SK-N-DZ (cell line): ENCODE data around the gene ABCA7.
A peak's percentile ranks its signal among the peaks of the same experiment; 100 is the strongest.

Experiments used
- DNase-seq: peaks from one replicate; pipeline ENCODE4 v3.0.0-alpha.2; 2015; ENCODE audit warnings: low spot score

ABCA7 gene

DNA sequence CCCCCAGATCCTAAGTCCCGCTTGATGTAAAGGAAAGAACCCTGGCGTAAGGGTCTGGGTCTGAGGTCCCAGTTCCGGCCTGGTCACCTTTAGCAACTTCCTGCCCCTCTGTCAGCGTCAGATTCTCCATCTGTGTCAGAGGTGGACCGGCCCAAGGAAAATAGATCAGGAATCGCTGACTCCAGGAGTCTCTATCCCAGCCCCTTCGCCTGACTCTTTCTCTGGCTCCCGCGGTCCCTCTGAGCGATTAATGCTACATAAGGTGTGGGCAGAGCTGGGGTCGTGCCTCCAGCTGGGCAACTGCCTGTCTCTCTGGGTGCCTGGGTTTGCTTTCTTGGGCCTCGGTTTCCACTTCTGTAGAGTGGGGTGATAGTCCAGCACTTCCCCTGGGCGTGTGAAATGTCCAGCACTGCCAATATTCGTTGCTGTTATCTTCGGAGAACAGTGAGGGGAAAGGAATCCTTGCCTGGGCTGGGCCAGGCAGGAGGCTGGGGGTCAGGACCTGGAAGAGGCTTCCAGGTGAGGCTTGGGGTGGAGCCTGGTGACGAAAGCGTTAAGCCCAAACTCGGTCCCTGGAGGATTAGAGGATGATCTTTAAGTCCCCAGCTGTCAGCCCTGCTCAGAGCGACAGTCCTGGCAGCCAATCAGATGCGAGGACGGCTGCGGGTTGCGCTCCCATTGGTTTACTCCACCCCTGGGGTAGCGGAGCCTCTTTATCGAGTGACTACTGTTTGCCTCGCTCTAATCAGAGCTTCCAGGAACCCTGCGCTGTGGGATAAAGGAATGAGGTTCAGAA lies 767 bp downstream of the ABCA7 start:
- peak; percentile 96 for DNase-seq

DNA sequence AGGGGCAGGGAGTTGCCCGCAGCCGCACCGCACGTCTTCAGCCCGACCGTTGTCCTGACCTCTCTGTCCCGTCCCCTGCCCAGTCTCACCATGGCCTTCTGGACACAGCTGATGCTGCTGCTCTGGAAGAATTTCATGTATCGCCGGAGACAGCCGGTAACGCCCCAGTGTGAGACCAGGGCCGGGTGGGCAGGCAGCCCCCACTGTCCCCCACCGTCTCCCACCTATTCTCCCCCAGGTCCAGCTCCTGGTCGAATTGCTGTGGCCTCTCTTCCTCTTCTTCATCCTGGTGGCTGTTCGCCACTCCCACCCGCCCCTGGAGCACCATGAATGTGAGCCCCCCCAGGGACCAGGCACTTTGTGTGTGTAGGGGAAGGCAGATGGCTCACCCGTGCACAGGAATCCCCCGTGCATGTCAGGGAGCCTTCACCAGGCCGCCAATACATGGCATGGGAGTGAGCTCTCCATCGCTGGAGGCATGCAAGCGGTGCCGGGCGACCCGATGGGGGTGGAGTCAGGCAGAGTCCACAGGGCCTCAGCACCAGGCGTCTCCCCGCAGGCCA lies 1.4 kb downstream of the ABCA7 start:
- no peak for DNase-seq

DNA sequence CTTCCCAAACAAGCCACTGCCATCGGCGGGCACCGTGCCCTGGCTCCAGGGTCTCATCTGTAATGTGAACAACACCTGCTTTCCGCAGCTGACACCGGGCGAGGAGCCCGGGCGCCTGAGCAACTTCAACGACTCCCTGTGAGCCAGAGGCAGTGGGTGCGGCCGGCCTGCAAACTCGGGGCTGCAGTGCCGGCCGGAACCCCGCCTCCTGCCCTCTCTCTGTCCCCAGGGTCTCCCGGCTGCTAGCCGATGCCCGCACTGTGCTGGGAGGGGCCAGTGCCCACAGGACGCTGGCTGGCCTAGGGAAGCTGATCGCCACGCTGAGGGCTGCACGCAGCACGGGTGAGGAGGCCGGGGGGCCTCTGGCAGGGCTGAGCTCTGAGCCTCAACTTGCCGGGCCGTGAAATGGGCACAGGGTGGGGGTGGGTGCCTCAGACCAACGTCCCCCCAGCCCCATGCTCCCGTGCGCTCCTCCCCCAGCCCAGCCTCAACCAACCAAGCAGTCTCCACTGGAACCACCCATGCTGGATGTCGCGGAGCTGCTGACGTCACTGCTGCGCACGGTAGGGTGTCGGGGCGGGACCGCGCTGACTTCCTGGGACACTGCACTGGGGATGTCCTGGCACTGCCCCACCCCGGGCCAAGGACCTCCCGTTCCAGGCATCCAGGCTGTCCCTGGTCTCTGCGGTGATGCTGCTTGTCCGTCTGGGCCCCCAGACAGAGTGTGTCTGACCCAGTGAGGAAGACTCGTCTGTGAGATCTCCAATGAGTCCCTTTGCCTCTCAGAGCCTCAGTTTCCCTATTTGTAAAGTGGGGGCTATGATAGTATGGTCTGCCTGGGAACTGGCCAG lies 2.2 kb downstream of the ABCA7 start:
- peak; percentile 77 for DNase-seq

DNA sequence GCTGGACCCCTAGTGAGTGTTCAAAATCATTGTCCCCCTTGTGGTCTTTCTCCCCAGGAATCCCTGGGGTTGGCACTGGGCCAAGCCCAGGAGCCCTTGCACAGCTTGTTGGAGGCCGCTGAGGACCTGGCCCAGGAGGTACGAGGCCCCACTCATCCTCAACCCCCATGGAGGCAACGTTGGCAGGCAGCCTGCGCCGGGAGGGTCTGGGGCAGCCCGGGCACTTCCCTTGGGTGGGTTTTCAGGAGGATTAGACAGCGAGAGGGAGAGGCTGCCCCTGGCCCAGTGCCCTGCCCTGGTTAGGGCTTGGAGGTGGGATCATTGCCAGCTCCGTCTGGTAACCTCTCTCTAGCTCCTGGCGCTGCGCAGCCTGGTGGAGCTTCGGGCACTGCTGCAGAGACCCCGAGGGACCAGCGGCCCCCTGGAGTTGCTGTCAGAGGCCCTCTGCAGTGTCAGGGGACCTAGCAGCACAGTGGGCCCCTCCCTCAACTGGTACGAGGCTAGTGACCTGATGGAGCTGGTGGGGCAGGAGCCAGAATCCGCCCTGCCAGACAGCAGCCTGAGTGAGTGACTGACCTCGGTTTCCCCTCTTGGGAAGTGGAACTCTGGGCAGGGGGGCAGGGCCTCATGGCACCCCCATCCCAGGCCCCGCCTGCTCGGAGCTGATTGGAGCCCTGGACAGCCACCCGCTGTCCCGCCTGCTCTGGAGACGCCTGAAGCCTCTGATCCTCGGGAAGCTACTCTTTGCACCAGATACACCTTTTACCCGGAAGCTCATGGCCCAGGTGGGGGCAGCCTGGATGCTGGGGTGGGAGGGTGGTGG lies 3.0 kb downstream of the ABCA7 start:
- DNase-seq, result peak; percentile 59

DNA sequence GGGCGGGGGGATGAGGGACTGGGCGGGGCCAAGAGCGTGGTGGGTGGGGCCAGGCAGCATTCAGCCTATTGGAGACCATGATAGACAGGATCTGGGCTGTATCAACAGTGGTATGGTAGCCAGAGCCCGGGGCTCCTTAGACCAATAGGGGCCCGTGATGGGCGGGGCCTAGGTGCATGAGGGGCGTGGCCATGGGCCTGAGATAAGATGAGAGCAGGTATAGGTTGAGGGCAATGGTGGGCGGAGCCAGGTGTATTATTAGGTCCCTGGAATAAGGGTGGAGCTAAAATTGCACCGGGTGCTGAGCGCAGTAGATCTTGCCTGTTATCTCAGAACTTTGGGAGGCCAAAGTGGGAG lies 5.3 kb downstream of the ABCA7 start:
- DNase-seq, result peak; percentile 61

DNA sequence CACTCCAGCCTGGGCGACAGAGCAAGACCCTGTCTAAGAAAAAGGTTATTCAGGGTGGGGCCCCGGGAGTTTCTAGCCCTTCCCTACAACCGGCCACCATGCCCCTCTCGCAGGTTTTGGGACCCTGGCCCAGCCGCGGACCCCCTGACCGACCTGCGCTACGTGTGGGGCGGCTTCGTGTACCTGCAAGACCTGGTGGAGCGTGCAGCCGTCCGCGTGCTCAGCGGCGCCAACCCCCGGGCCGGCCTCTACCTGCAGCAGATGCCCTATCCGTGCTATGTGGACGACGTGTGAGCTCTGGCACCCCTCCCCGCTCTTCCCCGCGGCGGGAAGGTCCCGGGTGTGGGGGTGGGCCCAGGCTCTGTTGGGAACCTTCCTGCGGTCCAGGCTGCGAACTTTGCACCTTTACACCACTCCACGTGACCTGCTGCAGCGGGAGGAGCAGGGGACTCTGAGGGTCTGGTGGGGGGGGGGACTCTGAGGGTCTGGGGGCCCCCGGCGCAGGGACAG lies 6.3 kb downstream of the ABCA7 start:
- DNase-seq, result no peak

DNA sequence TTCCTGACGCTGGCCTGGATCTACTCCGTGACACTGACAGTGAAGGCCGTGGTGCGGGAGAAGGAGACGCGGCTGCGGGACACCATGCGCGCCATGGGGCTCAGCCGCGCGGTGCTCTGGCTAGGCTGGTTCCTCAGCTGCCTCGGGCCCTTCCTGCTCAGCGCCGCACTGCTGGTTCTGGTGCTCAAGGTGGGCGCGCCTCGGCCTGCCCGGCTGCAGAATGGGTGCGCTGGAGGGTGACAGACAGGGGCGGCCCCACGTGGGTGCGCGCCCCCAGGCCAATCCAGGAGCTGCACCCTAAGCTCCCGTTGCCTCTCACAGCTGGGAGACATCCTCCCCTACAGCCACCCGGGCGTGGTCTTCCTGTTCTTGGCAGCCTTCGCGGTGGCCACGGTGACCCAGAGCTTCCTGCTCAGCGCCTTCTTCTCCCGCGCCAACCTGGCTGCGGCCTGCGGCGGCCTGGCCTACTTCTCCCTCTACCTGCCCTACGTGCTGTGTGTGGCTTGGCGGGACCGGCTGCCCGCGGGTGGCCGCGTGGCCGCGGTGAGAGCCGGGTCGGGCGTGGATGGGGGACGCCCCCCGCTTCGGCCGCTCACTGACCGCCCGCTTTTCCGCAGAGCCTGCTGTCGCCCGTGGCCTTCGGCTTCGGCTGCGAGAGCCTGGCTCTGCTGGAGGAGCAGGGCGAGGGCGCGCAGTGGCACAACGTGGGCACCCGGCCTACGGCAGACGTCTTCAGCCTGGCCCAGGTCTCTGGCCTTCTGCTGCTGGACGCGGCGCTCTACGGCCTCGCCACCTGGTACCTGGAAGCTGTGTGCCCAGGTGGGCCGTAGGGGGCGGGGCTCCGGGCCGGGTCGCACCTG lies 7.2 kb downstream of the ABCA7 start:
- DNase-seq, result no peak

DNA sequence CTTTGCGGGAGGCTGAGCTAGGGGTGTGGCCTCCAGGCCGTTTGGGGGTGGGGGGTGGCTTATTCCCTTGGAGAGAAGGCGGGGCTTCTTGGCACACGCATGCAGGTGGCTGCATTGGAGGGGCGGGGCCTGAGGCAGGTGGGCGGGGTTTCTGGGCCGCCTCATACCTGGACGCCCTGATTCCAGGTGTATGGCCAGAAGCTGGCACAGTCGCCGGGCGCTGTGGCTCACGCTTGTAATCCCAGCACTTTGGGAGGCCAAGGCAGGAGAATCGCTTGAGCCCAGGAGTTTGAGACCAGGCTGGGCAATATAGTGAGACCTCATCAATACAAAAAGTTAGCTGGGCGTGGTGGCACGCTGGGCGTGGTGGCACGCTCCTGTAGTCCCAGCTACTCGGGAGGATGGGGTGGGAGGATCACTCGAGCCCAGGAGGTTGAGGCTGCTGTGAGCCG lies 7.8 kb downstream of the ABCA7 start:
- no peak for DNase-seq

DNA sequence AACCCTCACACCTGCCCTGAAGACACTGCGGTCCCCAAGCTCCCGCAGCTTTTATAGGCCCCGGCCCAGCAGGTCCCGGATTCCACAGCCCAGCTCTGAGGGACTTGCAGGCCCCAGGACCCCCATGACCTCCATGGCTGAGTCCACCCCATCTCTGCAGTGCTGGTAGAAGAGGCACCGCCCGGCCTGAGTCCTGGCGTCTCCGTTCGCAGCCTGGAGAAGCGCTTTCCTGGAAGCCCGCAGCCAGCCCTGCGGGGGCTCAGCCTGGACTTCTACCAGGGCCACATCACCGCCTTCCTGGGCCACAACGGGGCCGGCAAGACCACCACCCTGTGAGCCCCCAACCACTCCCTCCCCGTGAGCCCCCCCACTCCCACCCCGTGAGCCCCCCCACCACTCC lies 9.2 kb downstream of the ABCA7 start:
- DNase-seq, result no peak

DNA sequence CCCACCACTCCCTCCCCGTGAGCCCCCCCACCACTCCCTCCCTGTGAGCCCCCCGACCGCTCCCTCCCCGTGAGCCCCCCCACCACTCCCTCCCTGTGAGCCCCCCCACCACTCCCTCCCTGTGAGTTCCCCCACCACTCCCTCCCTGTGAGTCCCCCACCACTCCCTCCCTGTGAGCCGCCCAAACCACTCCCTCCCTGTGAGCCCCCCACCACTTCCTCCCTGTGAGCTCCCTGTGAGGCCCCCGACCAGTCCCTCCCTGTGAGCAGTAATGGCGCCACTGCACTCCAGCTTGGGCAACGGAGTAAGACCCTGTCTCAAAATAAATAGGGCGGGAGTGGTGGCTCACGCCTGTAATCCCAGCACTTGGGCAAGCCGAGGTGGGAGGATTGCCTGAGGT lies 9.9 kb downstream of the ABCA7 start:
- DNase-seq, result peak; percentile 54

DNA sequence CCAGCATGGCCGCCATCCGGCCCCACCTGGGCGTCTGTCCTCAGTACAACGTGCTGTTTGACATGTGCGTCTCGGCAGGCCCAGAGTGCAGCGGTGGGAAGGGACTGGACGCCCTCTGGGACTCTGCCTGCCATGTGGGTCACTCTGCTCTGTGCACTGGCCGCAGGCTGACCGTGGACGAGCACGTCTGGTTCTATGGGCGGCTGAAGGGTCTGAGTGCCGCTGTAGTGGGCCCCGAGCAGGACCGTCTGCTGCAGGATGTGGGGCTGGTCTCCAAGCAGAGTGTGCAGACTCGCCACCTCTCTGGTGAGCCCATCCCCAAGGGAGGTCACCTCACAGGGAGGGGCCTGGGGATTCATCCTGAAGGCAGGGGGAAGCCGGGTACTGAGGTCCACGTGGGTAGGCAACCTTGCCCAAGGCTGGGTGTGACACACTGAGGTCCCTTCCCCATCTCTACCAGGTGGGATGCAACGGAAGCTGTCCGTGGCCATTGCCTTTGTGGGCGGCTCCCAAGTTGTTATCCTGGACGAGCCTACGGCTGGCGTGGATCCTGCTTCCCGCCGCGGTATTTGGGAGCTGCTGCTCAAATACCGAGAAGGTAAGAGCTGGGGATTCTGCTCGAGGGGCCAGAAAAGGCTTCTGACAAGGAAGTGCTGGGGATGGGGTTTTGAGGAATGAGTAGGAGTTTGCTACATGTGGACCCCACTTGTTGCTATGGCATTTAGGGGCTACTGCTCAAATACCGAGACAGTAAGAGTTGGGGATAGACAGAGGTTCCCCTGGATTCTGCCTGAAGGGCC lies 11.3 kb downstream of the ABCA7 start:
- no peak for DNase-seq

DNA sequence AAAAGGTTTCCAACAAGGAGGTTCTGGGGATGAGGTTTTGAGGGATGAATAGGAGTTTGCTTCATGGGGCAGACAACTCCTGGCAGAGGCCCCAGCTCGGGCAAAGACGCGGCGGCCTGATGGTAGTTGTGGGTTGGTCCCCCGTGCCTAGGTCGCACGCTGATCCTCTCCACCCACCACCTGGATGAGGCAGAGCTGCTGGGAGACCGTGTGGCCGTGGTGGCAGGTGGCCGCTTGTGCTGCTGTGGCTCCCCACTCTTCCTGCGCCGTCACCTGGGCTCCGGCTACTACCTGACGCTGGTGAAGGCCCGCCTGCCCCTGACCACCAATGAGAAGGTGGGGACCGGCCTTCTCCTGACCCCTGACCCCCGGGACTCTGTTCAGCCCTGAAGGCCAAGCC lies 11.9 kb downstream of the ABCA7 start:
- DNase-seq, result no peak

DNA sequence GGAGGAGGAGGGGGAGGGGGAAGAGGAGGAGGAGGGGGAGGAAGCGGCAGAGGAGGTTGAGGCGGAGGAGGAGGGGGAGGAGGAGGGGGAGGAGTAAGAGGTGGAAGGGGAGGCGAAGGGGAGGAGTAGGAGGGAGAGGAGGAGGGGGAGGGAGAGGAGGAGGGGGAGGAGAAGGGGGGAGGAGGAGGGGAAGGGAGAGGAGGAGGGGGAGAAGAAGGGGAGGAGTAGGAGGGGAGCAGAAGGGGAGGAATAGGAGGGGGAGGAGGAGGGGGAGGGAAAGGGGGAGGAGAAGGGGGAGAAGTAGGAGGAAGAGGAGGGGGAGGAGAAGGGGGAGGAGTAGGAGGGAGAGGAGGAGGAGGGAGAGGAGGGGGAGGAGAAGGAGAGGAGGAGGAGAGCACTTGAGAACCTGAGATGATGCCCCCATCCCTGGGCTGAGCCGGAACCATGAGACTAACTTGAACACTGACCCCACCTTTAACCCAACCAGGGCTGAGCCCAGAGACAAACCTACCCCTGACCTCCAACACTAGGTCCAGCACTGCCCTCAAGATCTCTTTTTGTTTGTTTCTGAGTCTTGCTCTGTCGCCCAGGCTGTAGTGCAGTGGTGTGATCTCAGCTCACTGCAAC lies 12.6 kb downstream of the ABCA7 start:
- DNase-seq, result no peak

DNA sequence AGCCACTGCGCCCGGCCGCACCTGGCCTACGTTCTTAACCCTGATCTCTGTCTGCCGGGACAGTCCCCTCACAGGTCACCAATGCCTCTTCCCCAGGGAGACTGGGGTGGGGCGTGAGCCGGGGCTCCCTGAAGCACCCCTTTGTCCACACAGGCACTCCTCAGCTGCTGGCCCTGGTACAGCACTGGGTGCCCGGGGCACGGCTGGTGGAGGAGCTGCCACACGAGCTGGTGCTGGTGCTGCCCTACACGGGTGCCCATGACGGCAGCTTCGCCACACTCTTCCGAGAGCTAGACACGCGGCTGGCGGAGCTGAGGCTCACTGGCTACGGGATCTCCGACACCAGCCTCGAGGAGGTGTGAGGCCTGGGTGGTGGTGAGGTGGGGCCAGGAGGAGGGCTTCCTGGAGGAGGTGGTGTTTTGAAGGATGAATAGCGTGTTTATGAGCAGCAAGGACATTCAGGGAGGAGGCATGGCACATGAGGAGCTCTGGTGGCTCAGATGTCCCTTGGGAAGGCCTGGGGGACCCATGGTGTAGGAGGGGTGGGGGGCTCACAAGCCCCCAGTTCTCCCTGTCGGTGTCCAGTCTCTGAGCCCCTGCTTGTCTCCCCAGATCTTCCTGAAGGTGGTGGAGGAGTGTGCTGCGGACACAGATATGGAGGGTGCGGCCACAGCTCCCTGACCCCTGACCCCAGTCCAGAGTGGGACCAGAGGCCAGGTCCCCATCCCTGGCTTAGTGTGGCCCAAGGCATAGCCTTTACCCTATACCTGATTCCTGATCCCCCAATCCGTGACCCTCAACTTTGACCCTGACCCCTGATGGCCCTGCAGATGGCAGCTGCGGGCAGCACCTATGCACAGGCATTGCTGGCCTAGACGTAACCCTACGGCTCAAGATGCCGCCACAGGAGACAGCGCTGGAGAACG lies 13.5 kb downstream of the ABCA7 start:
- DNase-seq, result no peak

DNA sequence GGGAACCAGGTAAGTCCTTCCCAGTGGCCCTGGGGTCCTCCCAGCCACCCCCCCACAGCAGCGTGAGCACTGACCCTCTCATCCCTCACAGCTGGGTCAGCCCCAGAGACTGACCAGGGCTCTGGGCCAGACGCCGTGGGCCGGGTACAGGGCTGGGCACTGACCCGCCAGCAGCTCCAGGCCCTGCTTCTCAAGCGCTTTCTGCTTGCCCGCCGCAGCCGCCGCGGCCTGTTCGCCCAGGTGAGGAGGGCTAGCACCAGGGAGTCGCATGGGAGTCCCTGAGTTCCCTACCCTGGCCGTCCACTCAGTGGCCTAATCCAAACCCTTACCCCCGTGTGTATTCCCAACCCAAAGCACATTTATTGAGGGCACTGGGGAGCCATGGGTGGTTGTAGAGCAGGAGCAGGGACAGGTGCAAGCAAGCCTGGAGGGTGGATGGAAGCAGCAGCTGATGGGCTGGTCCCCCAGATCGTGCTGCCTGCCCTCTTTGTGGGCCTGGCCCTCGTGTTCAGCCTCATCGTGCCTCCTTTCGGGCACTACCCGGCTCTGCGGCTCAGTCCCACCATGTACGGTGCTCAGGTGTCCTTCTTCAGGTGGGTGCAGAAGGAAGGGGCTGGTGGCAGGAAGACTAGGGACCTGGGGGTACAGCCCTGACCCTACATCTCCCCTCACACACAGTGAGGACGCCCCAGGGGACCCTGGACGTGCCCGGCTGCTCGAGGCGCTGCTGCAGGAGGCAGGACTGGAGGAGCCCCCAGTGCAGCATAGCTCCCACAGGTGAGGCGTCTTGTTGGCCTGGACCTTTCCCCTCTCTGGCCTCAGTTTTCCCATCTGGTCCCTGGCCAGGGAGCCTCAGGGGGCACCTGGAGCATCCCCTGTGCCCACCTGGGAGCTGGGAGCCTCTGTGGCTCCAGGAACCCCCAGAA lies 14.5 kb downstream of the ABCA7 start:
- no peak for DNase-seq

DNA sequence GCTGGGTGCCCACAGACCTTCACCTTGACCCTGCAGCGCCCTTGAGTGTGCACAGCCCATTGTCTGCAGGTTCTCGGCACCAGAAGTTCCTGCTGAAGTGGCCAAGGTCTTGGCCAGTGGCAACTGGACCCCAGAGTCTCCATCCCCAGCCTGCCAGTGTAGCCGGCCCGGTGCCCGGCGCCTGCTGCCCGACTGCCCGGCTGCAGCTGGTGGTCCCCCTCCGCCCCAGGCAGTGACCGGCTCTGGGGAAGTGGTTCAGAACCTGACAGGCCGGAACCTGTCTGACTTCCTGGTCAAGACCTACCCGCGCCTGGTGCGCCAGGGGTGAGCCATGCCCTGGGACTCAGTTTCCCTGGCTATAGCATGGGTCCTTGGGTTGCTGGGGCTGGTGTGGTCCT lies 15.1 kb downstream of the ABCA7 start:
- DNase-seq, result no peak
